Colonic mucosa (tissue), 4 donors: ENCODE data around the gene SNAP23. TPM values are rescaled to one million over a fixed set of nuclear protein-coding genes. Genes with fewer than 3 reads are reported as not detected.
A peak's percentile ranks its signal among the peaks of the same experiment; 100 is the strongest.

Experiments
- DNase-seq: peaks from one replicate; pipeline ENCODE4 v3.0.0-alpha.2; 2020
- H3K27ac ChIP-seq: fragments of 200-600 bp; one replicate; pipeline ENCODE4 v1.8.0; 2021
- H3K27me3 ChIP-seq: fragments of 200-600 bp; one replicate; pipeline ENCODE4 v1.8.0; 2021
- H3K36me3 ChIP-seq: fragments of 200-600 bp; one replicate; pipeline ENCODE4 v1.8.0; 2021
- H3K4me1 ChIP-seq: fragments of 200-600 bp; one replicate; pipeline ENCODE4 v1.8.0; 2021; ENCODE audit warnings: mild to moderate bottlenecking
- H3K4me3 ChIP-seq: fragments of 200-600 bp; one replicate; pipeline ENCODE4 v1.8.0; 2021
- H3K9ac ChIP-seq, 2 donors: one replicate each; pipeline ENCODE4 v1.7.0; 2013; ENCODE audit warnings: control low read depth in 2 of 2, low read depth in 2 of 2, low read length in 2 of 2
- H3K9me3 ChIP-seq: fragments of 200-600 bp; one replicate; pipeline ENCODE4 v1.8.0; 2021
- CTCF ChIP-seq: fragments of 200-600 bp; IDR thresholded peaks from one replicate; pipeline ENCODE4 v1.8.0; 2022; ENCODE audit warnings: antibody characterized with exemption, mild to moderate bottlenecking
- intact Hi-C: fragments of 100-400 bp; cut with DNase I; formaldehyde crosslinking; loops from one replicate; pipeline ENCODE4 v1.14.1; 2022
- total RNA-seq, 2 donors: library from RNA; stranded (reverse); fragmentation: NEBNext Ultra II Directional in 1 of 2; extraction: Animal tissue kit (Norgen Biotek cat#: 25700) in 1 of 2; gene quantifications; one replicate each; pipeline ENCODE4 v1.2.1, GENCODE V29; 2021
- donor health status: healthy.
- donor health status: DM: no; HTN: no; CAD: no.
- donor health status: DM: no; HTN: no; CAD: no.

SNAP23 gene
- total RNA-seq, 2 donors from 2014 or later, result 60.9 to 65.2 TPM

GRCh38 chr15:42453826-42454225, 41.6 kb upstream of the SNAP23 start:
- Histone ChIP-seq H3K9me3 (no peaks in the 10 kb centered on the region), H3K4me1 (no peaks in the 10 kb centered on the region), H3K4me3 (no peak overlapping the region), H3K27ac (no peak overlapping the region), H3K36me3 (peaks cover 5% of the 10 kb centered on the region), H3K27me3 (no peaks in the 10 kb centered on the region), H3K9ac (no peak overlapping the region)
- intact Hi-C loops, result no loop called here
- no peak for TF ChIP-seq CTCF
- DNase-seq, result no peak

- intact Hi-C loops, result no loop called here
- TF ChIP-seq CTCF, result no peak
- no peak for DNase-seq
- Histone ChIP-seq H3K36me3 (no peaks in the 10 kb centered on the region), H3K4me1 (no peaks in the 10 kb centered on the region), H3K4me3 (no peak overlapping the region), H3K27me3 (no peaks in the 10 kb centered on the region), H3K27ac (peak overlapping the region; percentile 13), H3K9me3 (no peaks in the 10 kb centered on the region), H3K9ac (no peak overlapping the region)
Measured at GRCh38 chr15:42456531-42456930, 38.9 kb upstream of the SNAP23 start.

- Histone ChIP-seq H3K27ac (peak overlapping the region; percentile 13), H3K9me3 (no peaks in the 10 kb centered on the region), H3K36me3 (no peaks in the 10 kb centered on the region), H3K9ac (no peak overlapping the region), H3K27me3 (no peaks in the 10 kb centered on the region), H3K4me3 (no peak overlapping the region), H3K4me1 (no peaks in the 10 kb centered on the region)
- no peak for DNase-seq
- intact Hi-C loops, result no loop called here
- TF ChIP-seq CTCF, result no peak
Measured at GRCh38 chr15:42456971-42457370, 38.5 kb upstream of the SNAP23 start.

GRCh38 chr15:42457445-42458442, 37.7 kb upstream of the SNAP23 start:
- Histone ChIP-seq H3K36me3 (no peaks in the 10 kb centered on the region), H3K9me3 (no peaks in the 10 kb centered on the region), H3K4me3 (no peak overlapping the region), H3K27ac (peak overlapping the region; percentile 13), H3K9ac (no peak overlapping the region), H3K4me1 (no peaks in the 10 kb centered on the region), H3K27me3 (no peaks in the 10 kb centered on the region)
- no peak for TF ChIP-seq CTCF
- intact Hi-C loops, result no loop called here
- peak; percentile 40 for DNase-seq

- Histone ChIP-seq H3K9me3 (no peaks in the 10 kb centered on the region), H3K9ac (no peak overlapping the region), H3K4me3 (no peak overlapping the region), H3K27ac (no peak overlapping the region), H3K4me1 (no peaks in the 10 kb centered on the region), H3K36me3 (no peaks in the 10 kb centered on the region), H3K27me3 (no peaks in the 10 kb centered on the region)
- intact Hi-C loops, result no loop called here
- no peak for DNase-seq
- no peak for TF ChIP-seq CTCF
Measured at GRCh38 chr15:42461261-42461660, 34.2 kb upstream of the SNAP23 start.
